ENCODE data around the gene JAG1. TPM values are rescaled to one million over a fixed set of nuclear protein-coding genes. Genes with fewer than 3 reads are reported as not detected.

The JAG1 gene
- total RNA-seq = 1 to 10 TPM in 2 of 5 experiments, under 1 TPM in 1, not detected in 2; 0.46 to 7.0 (median 2.6) TPM
- under 1 TPM; 0.07 to 0.62 TPM for polyA plus RNA-seq
- 1.1 reads per million for total RNA-seq

DNA sequence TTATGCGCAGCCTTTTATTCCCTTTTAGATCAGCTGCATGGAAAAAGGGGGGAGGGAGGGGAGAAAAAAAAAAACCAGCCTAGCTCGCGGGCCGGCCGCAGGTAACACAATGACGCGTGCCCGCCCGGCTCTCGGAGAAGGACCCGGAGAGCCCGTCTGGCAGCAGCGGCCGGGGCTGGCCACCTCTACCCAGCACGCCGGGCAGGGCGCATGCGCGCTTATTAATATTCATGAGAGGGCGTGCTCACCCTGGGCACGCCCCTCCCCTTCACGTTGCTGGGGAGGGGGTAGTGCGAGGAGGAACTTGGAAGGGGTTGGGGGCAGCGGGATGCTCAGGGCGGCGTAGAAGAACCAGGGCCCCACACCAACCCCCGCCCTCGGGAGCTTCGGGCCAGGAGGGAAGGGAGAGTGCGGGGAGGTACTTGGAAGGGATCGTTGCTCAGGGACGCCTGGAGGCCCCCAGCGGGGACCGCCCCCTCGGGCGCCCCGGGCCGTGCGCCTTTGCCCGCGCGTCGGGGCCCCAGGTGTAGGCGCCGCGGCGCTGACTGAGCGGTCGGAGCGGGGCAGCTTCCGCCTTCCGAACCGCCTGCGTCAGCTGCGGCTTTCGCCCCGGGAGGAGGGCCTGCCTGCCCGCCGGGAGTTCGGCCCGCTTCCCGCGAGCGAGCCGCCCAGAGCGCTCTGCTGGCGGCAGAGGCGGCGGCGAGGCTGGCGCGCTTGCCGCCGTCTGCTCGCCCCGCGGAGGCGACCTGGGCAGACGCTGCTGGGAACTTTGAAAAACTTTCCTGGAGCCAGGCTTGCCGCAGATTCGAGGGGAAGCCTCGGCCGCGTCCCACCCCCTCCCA is at the start of gene JAG1:
JAG1 (minus strand) TSS at position 158 of the 842 bp plus-strand sequence. CDS start 469 bp downstream, outside the sequence.
- Mint-ChIP-seq H3K4me3 (peak within 1 kb of the TSS; percentile 48 to 94 (median 74)), H3K27ac (peak within 1 kb of the TSS in 1 of 9 donors; percentile 82), H3K27me3 (peaks cover 59 to 77% (median 60%) of the 10 kb centered on the region in 5 donors), H3K9me3 (peaks cover 0 to 3% (median 0%) of the 10 kb centered on the region in 11 donors), H3K4me1 (peaks cover 0 to 27% (median 18%) of the 10 kb centered on the region in 7 donors), H3K36me3 (no peaks in the 10 kb centered on the region)
- peak; percentile 74 for ATAC-seq
- H3K27ac ChIP-seq (ENCODE audit: low read depth, low read length) = no peak within 1 kb of the TSS
- CTCF ChIA-PET = no interaction called here
- H3K4me1 ChIP-seq (ENCODE audit: control insufficient read depth in 2 of 2, insufficient read depth in 2 of 2, low read length in 2 of 2) = no peaks in the 10 kb centered on the region
- DNase-seq = peak in 2 of 9 donors; percentile 51 to 86
- peaks cover 11 to 12% of the 10 kb centered on the region in 2 donors for H3K27me3 ChIP-seq (ENCODE audit: control insufficient read depth in 2 of 2, insufficient read depth in 2 of 2, low read length in 2 of 2)
- H3K9me3 ChIP-seq (ENCODE audit: control insufficient read depth in 2 of 3, low read length in 3 of 3) = no peaks in the 10 kb centered on the region
- intact Hi-C loops (cut with micrococcal nuclease) = loop anchor here in 1 of 2 donors (1.0 to 5.0 kb wide), 5 partner anchors 115 to 1218 kb away; partner anchors contain the start of genes ANKEF1, SLX4IP and SNAP25
- POLR2A ChIA-PET = no interaction called here
- H3K4me3 ChIP-seq (ENCODE audit: low read length) = peak within 1 kb of the TSS; percentile 30
- no peaks in the 10 kb centered on the region for H3K36me3 ChIP-seq (ENCODE audit: control insufficient read depth in 2 of 3, insufficient read depth in 3 of 3, low read length in 3 of 3)

DNA sequence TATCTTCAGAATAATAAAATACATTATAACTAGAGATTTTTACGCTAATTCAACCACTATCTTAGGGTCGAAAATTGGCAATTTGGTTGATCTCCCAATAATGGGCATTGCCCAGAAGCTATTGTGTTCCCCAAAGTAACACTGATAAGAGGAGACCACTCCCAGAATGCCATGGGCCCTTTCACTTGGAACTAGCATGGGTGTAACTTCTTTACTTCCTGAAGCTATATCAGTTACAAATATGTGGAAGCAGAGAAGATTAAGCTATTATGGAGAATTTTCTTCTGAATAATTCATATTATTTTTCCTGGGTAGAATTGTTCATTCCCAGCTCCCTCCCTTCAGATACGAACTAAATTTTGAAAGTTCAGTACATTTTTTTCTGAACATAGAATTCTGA is 48.2 kb upstream of the JAG1 start:
- H3K4me1 Mint-ChIP-seq = no peaks in the 10 kb centered on the region

DNA sequence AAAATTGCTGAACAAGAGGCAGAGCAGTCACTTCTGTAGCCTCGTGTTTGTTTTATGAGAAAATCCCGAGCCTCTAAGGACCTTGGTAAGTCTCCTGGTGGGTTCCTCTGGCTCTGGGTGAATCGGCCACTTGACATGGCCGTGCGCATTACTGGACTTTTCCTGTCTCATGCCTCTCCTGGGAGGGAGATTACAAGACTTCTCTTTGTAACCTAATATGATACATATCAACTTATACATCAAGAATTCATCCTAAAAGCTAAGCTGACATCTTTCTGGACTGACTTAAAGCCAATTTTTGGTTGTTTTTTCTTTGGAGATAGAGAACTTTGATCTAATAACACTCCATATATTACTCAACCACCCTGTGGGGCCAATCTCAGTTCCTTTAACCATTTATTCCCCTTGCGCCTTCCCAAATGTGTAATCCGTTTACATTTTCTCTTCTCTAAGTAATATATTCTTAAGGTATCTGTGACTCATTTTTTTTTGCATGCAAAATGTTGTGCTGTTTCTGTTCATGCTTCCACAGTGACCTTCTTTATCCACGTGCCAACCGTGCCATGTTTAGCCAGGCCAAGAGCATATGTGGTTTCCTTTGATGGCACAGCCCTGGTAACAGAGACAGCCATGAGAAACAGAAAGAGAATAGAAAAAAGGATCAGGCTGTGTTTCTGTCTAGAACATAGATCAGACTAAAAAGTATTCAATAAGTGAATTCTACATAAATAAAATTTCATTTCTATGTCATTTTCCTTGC is 47.5 kb upstream of the JAG1 start:
- Histone ChIP-seq H3K27me3 (ENCODE audit: control insufficient read depth in 2 of 2, insufficient read depth in 2 of 2, low read length in 2 of 2) (no peaks in the 10 kb centered on the region), H3K36me3 (ENCODE audit: control insufficient read depth in 2 of 3, insufficient read depth in 3 of 3, low read length in 3 of 3) (no peaks in the 10 kb centered on the region), H3K27ac (ENCODE audit: low read depth, low read length) (no peak overlapping the region), H3K4me3 (ENCODE audit: low read length) (no peak overlapping the region), H3K9me3 (ENCODE audit: control insufficient read depth in 2 of 3, low read length in 3 of 3) (no peaks in the 10 kb centered on the region), H3K4me1 (ENCODE audit: control insufficient read depth in 2 of 2, insufficient read depth in 2 of 2, low read length in 2 of 2) (no peaks in the 10 kb centered on the region)
- Mint-ChIP-seq H3K4me1 (no peaks in the 10 kb centered on the region), H3K4me3 (no peak overlapping the region), H3K36me3 (no peaks in the 10 kb centered on the region), H3K9me3 (peaks cover 0 to 7% (median 0%) of the 10 kb centered on the region in 11 donors), H3K27ac (no peak overlapping the region), H3K27me3 (peaks cover 8 to 58% (median 42%) of the 10 kb centered on the region in 5 donors)
- ChIA-PET POLR2A (no interaction called here), CTCF (no interaction called here)
- ATAC-seq = no peak
- DNase-seq = no peak
- intact Hi-C loops (cut with micrococcal nuclease) = no loop called here

More for the DNA sequence above, 48.2 kb upstream of the JAG1 start:
- ATAC-seq = no peak
- ChIA-PET POLR2A (no interaction called here), CTCF (no interaction called here)
- no peak overlapping the region for H3K4me3 ChIP-seq (ENCODE audit: low read length)
- H3K4me3 Mint-ChIP-seq = no peak overlapping the region
- no peaks in the 10 kb centered on the region for H3K9me3 ChIP-seq (ENCODE audit: control insufficient read depth in 2 of 3, low read length in 3 of 3)
- H3K36me3 ChIP-seq (ENCODE audit: control insufficient read depth in 2 of 3, insufficient read depth in 3 of 3, low read length in 3 of 3) = no peaks in the 10 kb centered on the region
- no peaks in the 10 kb centered on the region for H3K4me1 ChIP-seq (ENCODE audit: control insufficient read depth in 2 of 2, insufficient read depth in 2 of 2, low read length in 2 of 2)
- H3K27me3 ChIP-seq (ENCODE audit: control insufficient read depth in 2 of 2, insufficient read depth in 2 of 2, low read length in 2 of 2) = no peaks in the 10 kb centered on the region
- peaks cover 8 to 52% (median 41%) of the 10 kb centered on the region in 5 donors for H3K27me3 Mint-ChIP-seq
- DNase-seq = no peak
- intact Hi-C loops (cut with micrococcal nuclease) = no loop called here
- H3K9me3 Mint-ChIP-seq = peaks cover 0 to 7% (median 0%) of the 10 kb centered on the region in 11 donors
- H3K36me3 Mint-ChIP-seq = no peaks in the 10 kb centered on the region
- no peak overlapping the region for H3K27ac Mint-ChIP-seq
- H3K27ac ChIP-seq (ENCODE audit: low read depth, low read length) = no peak overlapping the region

DNA sequence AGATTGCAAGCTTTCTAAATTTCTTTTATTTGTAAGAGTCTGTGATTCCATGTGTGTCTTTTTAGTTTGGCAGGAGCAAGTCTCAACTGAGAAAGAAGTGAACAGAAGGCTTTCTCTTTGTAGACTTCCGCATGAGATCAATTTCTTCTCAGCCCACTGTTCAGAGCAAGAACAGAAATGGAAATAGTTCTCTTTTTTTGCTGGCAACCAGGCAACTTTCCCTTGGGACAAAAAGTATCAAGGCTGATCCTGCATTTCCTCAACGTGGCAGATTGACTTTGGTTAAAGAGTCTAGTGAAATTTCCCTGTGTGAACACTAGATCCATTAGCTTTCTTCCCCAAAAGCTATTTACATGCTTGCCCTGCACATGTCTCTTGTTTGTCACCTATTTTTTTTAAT is 46.8 kb upstream of the JAG1 start:
- H3K4me3 Mint-ChIP-seq = no peak overlapping the region
- H3K27ac ChIP-seq (ENCODE audit: low read depth, low read length) = no peak overlapping the region
- ATAC-seq (no peak), DNase-seq (no peak)
- ChIA-PET POLR2A (no interaction called here), CTCF (no interaction called here)
- H3K27ac Mint-ChIP-seq = no peak overlapping the region
- H3K9me3 Mint-ChIP-seq = peaks cover 0 to 3% (median 0%) of the 10 kb centered on the region in 11 donors
- intact Hi-C loops (cut with micrococcal nuclease) = no loop called here
- H3K36me3 Mint-ChIP-seq = no peaks in the 10 kb centered on the region
- H3K36me3 ChIP-seq (ENCODE audit: control insufficient read depth in 2 of 3, insufficient read depth in 3 of 3, low read length in 3 of 3) = no peaks in the 10 kb centered on the region
- H3K4me3 ChIP-seq (ENCODE audit: low read length) = no peak overlapping the region
- H3K27me3 Mint-ChIP-seq = peaks cover 8 to 52% (median 46%) of the 10 kb centered on the region in 5 donors
- H3K4me1 Mint-ChIP-seq = no peaks in the 10 kb centered on the region
- H3K27me3 ChIP-seq (ENCODE audit: control insufficient read depth in 2 of 2, insufficient read depth in 2 of 2, low read length in 2 of 2) = no peaks in the 10 kb centered on the region
- no peaks in the 10 kb centered on the region for H3K4me1 ChIP-seq (ENCODE audit: control insufficient read depth in 2 of 2, insufficient read depth in 2 of 2, low read length in 2 of 2)
- H3K9me3 ChIP-seq (ENCODE audit: control insufficient read depth in 2 of 3, low read length in 3 of 3) = no peaks in the 10 kb centered on the region

DNA sequence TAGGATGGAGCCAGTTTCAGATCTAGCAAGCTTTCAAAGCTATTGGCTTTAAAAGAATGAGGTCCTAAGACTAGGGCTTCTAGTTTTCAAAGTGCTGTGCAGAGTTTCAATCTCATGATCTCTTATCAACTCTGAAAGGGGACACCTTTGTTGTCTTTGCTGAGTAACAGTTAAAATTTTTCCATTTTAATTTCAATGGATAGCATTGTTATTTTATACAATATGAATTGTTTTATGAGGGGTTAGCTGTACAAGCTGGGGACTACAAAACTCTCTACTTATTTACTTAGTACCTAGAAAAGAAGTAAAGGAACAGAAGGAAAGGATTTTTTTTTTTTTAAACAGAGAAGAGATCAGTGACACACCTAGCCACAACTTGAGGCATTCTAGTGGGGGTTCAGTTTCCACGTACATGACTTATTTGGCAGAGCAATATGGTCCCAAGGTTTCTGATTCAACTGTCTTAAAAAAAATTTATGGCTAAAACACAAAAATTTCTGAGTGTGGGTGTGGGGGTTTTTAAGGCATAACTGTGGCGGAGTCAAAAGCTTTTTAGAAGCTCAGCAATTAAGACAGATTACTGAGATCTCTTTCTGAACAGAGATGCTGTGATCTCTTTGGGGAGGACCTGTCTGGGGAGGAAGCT is 46.1 kb upstream of the JAG1 start:
- H3K9me3 Mint-ChIP-seq = peaks cover 0 to 3% (median 0%) of the 10 kb centered on the region in 11 donors
- ChIA-PET CTCF (no interaction called here), POLR2A (no interaction called here)
- Histone ChIP-seq H3K36me3 (ENCODE audit: control insufficient read depth in 2 of 3, insufficient read depth in 3 of 3, low read length in 3 of 3) (no peaks in the 10 kb centered on the region), H3K27ac (ENCODE audit: low read depth, low read length) (no peak overlapping the region), H3K4me1 (ENCODE audit: control insufficient read depth in 2 of 2, insufficient read depth in 2 of 2, low read length in 2 of 2) (no peaks in the 10 kb centered on the region), H3K9me3 (ENCODE audit: control insufficient read depth in 2 of 3, low read length in 3 of 3) (no peaks in the 10 kb centered on the region), H3K27me3 (ENCODE audit: control insufficient read depth in 2 of 2, insufficient read depth in 2 of 2, low read length in 2 of 2) (no peaks in the 10 kb centered on the region), H3K4me3 (ENCODE audit: low read length) (no peak overlapping the region)
- no peaks in the 10 kb centered on the region for H3K4me1 Mint-ChIP-seq
- H3K4me3 Mint-ChIP-seq = no peak overlapping the region
- H3K27ac Mint-ChIP-seq = no peak overlapping the region
- H3K36me3 Mint-ChIP-seq = no peaks in the 10 kb centered on the region
- DNase-seq (no peak), ATAC-seq (no peak)
- intact Hi-C loops (cut with micrococcal nuclease) = no loop called here
- H3K27me3 Mint-ChIP-seq = peaks cover 8 to 49% (median 43%) of the 10 kb centered on the region in 5 donors

DNA sequence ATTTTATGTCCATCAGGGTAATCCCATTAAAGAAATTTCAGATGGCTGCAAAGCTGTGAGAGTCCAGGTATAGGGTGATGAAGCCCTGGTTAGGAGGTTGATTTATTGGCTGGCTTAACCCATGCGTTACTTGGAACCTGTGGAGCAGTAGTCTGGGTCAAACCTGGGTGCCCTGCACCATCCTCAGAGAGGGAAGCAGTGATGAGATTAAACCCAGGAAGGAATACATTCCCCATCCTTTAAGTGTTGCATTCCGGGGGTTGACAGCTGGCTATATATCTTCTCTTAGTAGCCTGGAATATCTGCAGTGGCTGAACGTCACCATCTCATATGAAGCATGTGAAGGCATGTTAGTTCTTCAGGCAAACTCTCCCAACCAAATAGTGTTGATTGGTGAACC is 44.9 kb upstream of the JAG1 start:
- H3K27me3 Mint-ChIP-seq = peaks cover 8 to 56% (median 34%) of the 10 kb centered on the region in 5 donors
- ChIA-PET CTCF (interaction anchor here (0.5 to 0.7 kb wide), 2 partner anchors 16 to 125 kb away, joined by 3 read pairs; no protein-coding TSS in a partner anchor), POLR2A (no interaction called here)
- no peak for ATAC-seq
- Histone ChIP-seq H3K27me3 (ENCODE audit: control insufficient read depth in 2 of 2, insufficient read depth in 2 of 2, low read length in 2 of 2) (no peaks in the 10 kb centered on the region), H3K4me1 (ENCODE audit: control insufficient read depth in 2 of 2, insufficient read depth in 2 of 2, low read length in 2 of 2) (no peaks in the 10 kb centered on the region), H3K27ac (ENCODE audit: low read depth, low read length) (no peak overlapping the region), H3K36me3 (ENCODE audit: control insufficient read depth in 2 of 3, insufficient read depth in 3 of 3, low read length in 3 of 3) (no peaks in the 10 kb centered on the region), H3K4me3 (ENCODE audit: low read length) (no peak overlapping the region), H3K9me3 (ENCODE audit: control insufficient read depth in 2 of 3, low read length in 3 of 3) (no peaks in the 10 kb centered on the region)
- H3K4me1 Mint-ChIP-seq = no peaks in the 10 kb centered on the region
- intact Hi-C loops (cut with micrococcal nuclease) = no loop called here
- no peak for DNase-seq
- no peak overlapping the region for H3K27ac Mint-ChIP-seq
- H3K36me3 Mint-ChIP-seq = no peaks in the 10 kb centered on the region
- peaks cover 0 to 3% (median 0%) of the 10 kb centered on the region in 11 donors for H3K9me3 Mint-ChIP-seq
- H3K4me3 Mint-ChIP-seq = no peak overlapping the region

Measured in naive thymus-derived CD4-positive, alpha-beta T cell (primary cell).